MM.1S (cell line): ENCODE data around the gene EPB41L1.

ENCODE experiments used
- DNase-seq: peaks from one replicate; pipeline ENCODE4 v3.0.0-alpha.2; 2015
- H2AFZ ChIP-seq: fragments of 300-600 bp; sonication (generic); 2 replicates; pipeline ENCODE4 v1.6.0; 2016; ENCODE audit warnings: antibody characterized with exemption, low read length
- H3F3A ChIP-seq: fragments of 300-600 bp; sonication (generic); 2 replicates; pipeline ENCODE4 v1.6.1; 2016; ENCODE audit warnings: mild to moderate bottlenecking, antibody characterized with exemption, low read length, moderate library complexity, mixed read lengths; ENCODE audit not compliant: insufficient read depth
- H3K27ac ChIP-seq: fragments of 300-600 bp; sonication (generic); 2 replicates; pipeline ENCODE4 v1.5.1; 2016; ENCODE audit warnings: mild to moderate bottlenecking, low read length
- H3K27me3 ChIP-seq: fragments of 300-600 bp; sonication (generic); replicated peaks from 2 replicates; pipeline ENCODE4 v1.6.0; 2016; ENCODE audit warnings: low read length; ENCODE audit not compliant: insufficient read depth
- H3K36me3 ChIP-seq: fragments of 300-600 bp; sonication (generic); replicated peaks from 2 replicates; pipeline ENCODE4 v1.6.1; 2016; ENCODE audit warnings: mild to moderate bottlenecking, low read length, mixed read lengths; ENCODE audit not compliant: insufficient read depth
- H3K4me1 ChIP-seq: fragments of 300-600 bp; sonication (generic); 2 replicates; pipeline ENCODE4 v1.6.1; 2016; ENCODE audit warnings: low read length, mixed read lengths
- H3K4me2 ChIP-seq: fragments of 300-600 bp; sonication (generic); 2 replicates; pipeline ENCODE4 v1.6.0; 2016; ENCODE audit warnings: low read depth, low read length
- H3K4me3 ChIP-seq: fragments of 300-600 bp; sonication (generic); 2 replicates; pipeline ENCODE4 v1.5.1; 2016; ENCODE audit warnings: low read length, mixed read lengths
- H3K79me2 ChIP-seq: fragments of 300-600 bp; sonication (generic); 2 replicates; pipeline ENCODE4 v1.6.1; 2016; ENCODE audit warnings: mixed run types, low read length, mixed read lengths
- H3K9ac ChIP-seq: fragments of 300-600 bp; sonication (generic); 2 replicates; pipeline ENCODE4 v1.6.1; 2016; ENCODE audit warnings: low read length, mixed read lengths
- H3K9me2 ChIP-seq: fragments of 300-600 bp; sonication (generic); replicated peaks from 2 replicates; pipeline ENCODE4 v1.6.1; 2016; ENCODE audit warnings: mild to moderate bottlenecking, low read length, mixed read lengths; ENCODE audit not compliant: insufficient read depth
- H3K9me3 ChIP-seq: fragments of 300-600 bp; sonication (generic); replicated peaks from 2 replicates; pipeline ENCODE4 v1.6.1; 2016; ENCODE audit warnings: mild to moderate bottlenecking, low read length, mixed read lengths; ENCODE audit not compliant: insufficient read depth
- H4K20me1 ChIP-seq: fragments of 300-600 bp; sonication (generic); 2 replicates; pipeline ENCODE4 v1.6.1; 2016; ENCODE audit warnings: mild to moderate bottlenecking, low read length, moderate library complexity, mixed read lengths; ENCODE audit not compliant: insufficient read depth
- CTCF ChIP-seq: fragments of 300-600 bp; sonication (generic); IDR thresholded peaks from 2 replicates; pipeline ENCODE4 v1.5.1; 2016; ENCODE audit warnings: antibody characterized with exemption, low read length, mixed read lengths
- EZH2 ChIP-seq: fragments of 300-600 bp; sonication (generic); optimal IDR thresholded peaks from 2 replicates; pipeline ENCODE3; 2017; ENCODE audit warnings: low read depth, mild to moderate bottlenecking, antibody characterized with exemption, low read length, mixed read lengths
- EZH2phosphoT487 ChIP-seq: fragments of 300-600 bp; sonication (generic); IDR thresholded peaks from 2 replicates; pipeline ENCODE4 v1.6.1; 2018; ENCODE audit warnings: antibody characterized with exemption, low read length

Gene EPB41L1

GRCh38 chr20:36113566-36114250 lies 40.8 kb upstream of the EPB41L1 start:
- Histone ChIP-seq H3F3A (no peaks in the 10 kb centered on the region), H3K9me3 (no peaks in the 10 kb centered on the region), H3K27ac (no peak overlapping the region), H3K27me3 (no peaks in the 10 kb centered on the region), H3K79me2 (no peaks in the 10 kb centered on the region), H3K9ac (no peak overlapping the region), H4K20me1 (no peaks in the 10 kb centered on the region), H3K4me1 (no peaks in the 10 kb centered on the region), H2AFZ (no peak overlapping the region), H3K4me3 (no peak overlapping the region), H3K36me3 (no peaks in the 10 kb centered on the region), H3K9me2 (no peaks in the 10 kb centered on the region), H3K4me2 (no peak overlapping the region)
- DNase-seq, result no peak
- TF ChIP-seq EZH2phosphoT487 (no peak), CTCF (no peak), EZH2 (no peak)

- Histone ChIP-seq H3K4me2 (no peak overlapping the region), H3K27ac (no peak overlapping the region)
Observed at GRCh38 chr20:36114707-36115106, 39.8 kb upstream of the EPB41L1 start.

GRCh38 chr20:36115925-36116324 lies 38.6 kb upstream of the EPB41L1 start:
- no peak overlapping the region for H3K27ac ChIP-seq
- H2AFZ ChIP-seq, result no peak overlapping the region
- H3K9me2 ChIP-seq, result no peaks in the 10 kb centered on the region
- no peaks in the 10 kb centered on the region for H3K9me3 ChIP-seq
- H3K36me3 ChIP-seq, result no peaks in the 10 kb centered on the region
- H3K79me2 ChIP-seq, result no peaks in the 10 kb centered on the region
- H4K20me1 ChIP-seq, result no peaks in the 10 kb centered on the region
- no peaks in the 10 kb centered on the region for H3K27me3 ChIP-seq
- H3K4me2 ChIP-seq, result no peak overlapping the region
- no peak overlapping the region for H3K9ac ChIP-seq
- H3F3A ChIP-seq, result no peaks in the 10 kb centered on the region
- H3K4me1 ChIP-seq, result no peaks in the 10 kb centered on the region
- DNase-seq, result no peak
- no peak for TF ChIP-seq CTCF
- no peak overlapping the region for H3K4me3 ChIP-seq

More at GRCh38 chr20:36114707-36115106, 39.8 kb upstream of the EPB41L1 start:
- no peaks in the 10 kb centered on the region for H3K4me1 ChIP-seq
- TF ChIP-seq EZH2phosphoT487 (no peak), EZH2 (no peak), CTCF (no peak)
- H3K36me3 ChIP-seq, result no peaks in the 10 kb centered on the region
- no peaks in the 10 kb centered on the region for H3F3A ChIP-seq
- no peaks in the 10 kb centered on the region for H4K20me1 ChIP-seq
- no peak overlapping the region for H3K4me3 ChIP-seq
- H3K9me3 ChIP-seq, result no peaks in the 10 kb centered on the region
- H3K9me2 ChIP-seq, result no peaks in the 10 kb centered on the region
- H3K9ac ChIP-seq, result no peak overlapping the region
- DNase-seq, result no peak
- H3K79me2 ChIP-seq, result no peaks in the 10 kb centered on the region
- H3K27me3 ChIP-seq, result no peaks in the 10 kb centered on the region
- H2AFZ ChIP-seq, result no peak overlapping the region
